Frontal cortex (tissue), 4 donors: Measurements from ENCODE around the gene TMEM117. TPM values are rescaled to one million over a fixed set of nuclear protein-coding genes. Genes with fewer than 3 reads are reported as not detected.
A peak's percentile ranks its signal among the peaks of the same experiment; 100 is the strongest.

ENCODE experiments used
- DNase-seq, 2 donors: peaks; one replicate each; pipeline ENCODE4 v3.0.0; 2012; ENCODE audit warnings: low spot score in 2 of 2
- FAIRE-seq: peaks from 2 replicates; lab custom pipeline; 2012; peaks lifted over from hg19 to GRCh38; lab: Jason Lieb, UNC
- total RNA-seq: library from RNA; depleted of rRNA; stranded (reverse); fragments of >200 nt; gene quantifications from one replicate; pipeline ENCODE4 v1.2.3, GENCODE V29; 2014
- donor health status: control.
- donor health status: control.
- donor health status: control.

Gene TMEM117
- total RNA-seq, 1 donor from 2014 or later: 9.8 TPM

DNA sequence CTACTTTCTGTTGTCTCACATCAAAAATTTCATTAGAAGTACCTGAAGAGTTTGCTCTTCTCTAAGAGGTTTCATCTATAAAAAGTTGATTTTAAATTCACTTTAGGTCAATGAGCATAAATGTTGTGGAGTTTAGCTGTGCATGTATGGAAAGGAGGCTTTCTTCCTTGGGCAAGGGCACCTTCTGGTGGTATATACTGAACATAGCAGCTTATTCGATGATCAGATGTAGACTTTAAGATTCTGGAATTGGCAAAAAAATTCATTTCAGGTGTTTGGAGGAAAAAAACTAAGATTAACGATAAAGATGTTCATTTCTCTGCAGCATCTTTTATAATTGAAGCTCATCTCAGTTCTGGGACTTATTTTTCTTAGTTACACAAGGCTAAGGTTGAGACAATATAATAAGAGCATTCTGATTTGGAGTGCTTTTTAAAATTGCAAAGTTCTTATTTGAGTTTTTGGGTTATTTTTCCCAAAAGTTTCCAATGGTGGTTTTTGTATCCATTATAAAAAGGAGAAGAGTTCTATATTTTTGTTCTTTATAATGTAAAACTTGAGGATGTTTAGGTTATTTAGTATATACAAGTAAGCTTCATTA is 46.8 kb downstream of the TMEM117 start:
- FAIRE-seq: peak; percentile 78
- DNase-seq: peak in 1 of 2 donors; percentile 38

DNA sequence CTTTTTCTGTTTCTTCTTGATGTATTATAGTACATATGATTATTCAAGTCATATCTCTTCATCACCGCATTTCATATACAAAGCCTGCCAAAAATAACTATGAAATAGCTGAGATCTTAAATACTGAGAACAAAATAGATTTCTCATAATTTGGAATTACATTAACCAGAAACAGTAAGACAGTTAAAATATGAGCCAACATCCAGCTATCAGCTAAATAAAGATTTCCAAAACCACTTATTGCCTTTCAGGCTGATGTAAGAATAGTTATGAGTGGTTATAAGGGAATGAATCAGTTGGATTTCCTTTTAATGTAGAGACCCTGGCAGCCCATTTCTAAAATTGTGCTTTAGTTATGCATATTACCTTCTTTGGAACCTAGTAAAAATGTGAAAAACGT is 47.4 kb downstream of the TMEM117 start:
- FAIRE-seq (no peak), DNase-seq (no peak)

DNA sequence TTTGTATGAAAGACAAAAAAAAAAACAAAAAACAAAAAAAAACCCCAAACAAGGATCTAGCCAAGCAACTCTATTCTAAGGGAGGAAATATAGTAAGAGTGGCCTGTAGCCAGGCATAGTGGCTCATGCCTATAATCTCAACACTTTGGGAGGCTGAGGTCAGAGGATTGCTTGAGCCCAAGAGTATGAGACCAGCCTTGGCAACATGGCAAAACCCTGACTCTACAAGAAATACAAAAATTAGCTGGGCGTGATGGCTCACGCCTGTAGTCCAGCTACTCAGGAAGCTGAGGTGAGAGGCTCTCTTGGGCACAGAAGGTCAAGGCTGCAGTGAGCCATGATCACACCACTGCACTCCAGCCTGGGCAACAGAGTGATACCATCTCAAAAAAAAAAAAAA is 47.9 kb downstream of the TMEM117 start:
- FAIRE-seq (no peak), DNase-seq (no peak)

DNA sequence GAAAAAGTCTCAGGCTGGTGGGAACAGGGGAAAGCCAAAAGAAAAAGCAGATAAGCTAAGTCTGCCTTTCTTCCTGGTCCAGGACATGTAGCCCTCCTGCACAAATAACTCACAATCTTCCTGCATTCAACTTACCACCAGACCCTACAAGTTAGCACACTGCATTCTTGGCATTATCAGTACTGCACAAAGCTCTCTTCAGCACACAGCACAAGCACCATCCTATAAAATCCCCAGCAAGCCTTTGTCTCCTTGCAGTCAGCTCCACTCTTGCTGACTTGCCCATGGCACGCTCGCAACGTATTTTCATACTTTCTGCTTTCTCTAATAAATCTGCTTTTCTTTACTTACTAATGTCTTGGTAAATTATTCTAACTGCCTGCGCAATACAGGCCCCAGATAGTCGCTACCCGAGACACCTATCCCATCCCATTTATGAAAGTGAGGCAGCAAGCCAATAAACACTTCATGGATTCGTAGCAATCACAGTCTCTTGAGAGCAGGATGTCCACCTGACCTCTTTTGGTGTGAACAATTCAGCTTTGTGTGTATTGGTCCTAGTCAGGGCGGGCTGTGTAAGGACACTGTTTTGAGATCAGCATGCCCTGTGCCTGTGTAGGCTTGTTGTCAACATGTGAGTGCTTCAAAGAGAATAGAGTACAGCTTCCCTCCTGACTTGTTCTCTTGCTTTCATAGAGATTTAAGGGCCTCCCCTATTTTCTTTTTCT is 49.0 kb downstream of the TMEM117 start:
- FAIRE-seq (no peak), DNase-seq (peak in 1 of 2 donors; percentile 19)

DNA sequence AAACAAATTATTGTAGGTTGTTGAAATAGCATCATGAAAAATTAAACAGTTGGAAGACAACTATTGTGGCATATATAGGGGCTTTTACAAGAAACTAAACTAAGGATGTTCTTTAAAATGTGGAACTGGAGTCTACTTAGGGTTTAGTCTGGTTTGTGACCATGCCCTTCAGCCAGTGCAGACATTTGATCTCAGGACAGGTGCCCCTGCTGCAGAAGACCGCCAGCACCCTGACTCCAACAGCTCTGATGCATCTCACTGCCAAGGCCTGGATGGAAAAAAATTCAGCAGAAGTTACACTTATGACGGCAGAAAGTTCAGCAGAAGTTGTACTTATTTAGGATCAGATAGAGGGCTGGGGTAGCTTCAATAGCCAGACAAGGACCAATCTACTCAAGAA is 51.5 kb downstream of the TMEM117 start:
- DNase-seq (no peak), FAIRE-seq (no peak)

DNA sequence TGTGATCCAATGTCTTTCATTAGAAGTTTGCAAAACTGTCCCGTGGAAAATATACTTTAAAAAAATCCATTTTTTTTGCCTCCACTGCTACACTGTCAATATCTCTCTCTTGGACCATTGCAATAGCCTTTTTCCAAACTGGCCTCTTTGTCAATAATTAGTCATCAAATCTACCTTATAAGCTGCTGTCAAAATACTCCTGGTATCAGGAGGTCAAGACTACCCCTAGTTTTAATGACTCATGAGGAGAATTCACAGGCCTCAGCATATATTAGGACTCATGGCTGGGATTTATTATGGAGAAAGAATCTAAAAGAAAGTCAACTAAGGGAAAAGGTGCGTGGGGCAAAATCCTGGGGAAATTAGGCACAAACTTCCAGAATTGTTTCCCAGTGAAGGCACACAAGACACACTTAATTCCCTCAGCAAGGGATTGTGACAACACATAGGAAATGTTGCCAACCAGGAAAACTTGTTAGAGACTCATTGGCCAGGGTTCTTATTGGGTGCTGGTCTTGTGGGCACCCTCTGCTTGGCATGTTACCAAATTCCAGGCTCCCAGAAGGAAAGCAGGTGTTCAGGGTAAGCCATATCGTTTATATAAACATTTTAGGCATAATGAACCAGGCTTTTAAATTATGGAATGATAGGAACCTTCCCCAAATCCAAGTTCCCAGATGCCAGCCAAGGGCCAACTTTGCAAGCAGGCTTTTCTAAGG is 56.1 kb downstream of the TMEM117 start:
- DNase-seq: no peak
- no peak for FAIRE-seq

DNA sequence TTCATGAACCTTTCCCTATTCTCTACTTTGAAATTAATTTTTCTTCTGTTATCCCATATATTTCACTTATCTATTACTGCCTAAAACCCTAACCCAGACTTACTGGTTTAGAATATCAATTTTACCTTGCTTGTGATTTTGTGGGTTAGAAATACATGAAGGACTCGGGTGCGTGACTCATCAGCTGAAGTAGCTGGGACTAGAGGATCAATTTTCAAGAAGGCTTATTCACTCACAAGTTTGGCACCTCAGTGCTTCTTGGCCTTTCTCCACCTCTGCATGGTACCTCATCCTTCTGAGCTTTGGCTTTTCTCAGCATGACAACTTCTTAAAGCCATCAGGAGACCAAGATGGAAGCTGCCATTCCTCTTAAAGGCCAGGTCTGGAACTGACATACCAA is 57.8 kb downstream of the TMEM117 start:
- FAIRE-seq (no peak), DNase-seq (no peak)

DNA sequence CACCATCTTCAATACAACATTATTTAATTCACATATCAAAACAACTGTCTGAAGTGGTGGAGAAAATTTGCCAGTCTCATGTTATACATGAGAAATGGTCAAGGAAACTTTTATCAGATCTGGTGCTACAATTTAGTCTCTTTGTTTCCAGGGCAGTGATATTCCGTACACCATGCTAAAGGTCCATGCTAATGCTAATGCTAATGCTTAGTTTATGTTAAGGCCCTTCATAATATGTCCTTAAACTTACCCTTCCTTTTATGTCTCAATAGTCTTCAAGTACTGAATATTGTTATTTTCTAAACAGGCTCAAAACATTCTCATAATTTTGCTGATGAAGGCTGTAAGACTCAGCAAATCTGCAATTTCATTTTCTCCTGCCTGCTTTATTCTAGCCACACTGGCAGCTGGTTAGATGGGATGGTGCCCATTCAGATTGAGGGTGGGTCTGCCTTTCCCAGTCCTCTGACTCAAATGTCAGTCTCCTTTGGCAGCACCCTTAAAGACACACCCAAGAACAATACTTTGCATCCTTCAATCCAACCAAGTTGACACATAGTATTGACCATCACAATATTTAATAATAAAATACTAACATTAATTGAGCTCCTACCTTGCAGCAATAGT is 59.8 kb downstream of the TMEM117 start:
- FAIRE-seq: no peak

DNA sequence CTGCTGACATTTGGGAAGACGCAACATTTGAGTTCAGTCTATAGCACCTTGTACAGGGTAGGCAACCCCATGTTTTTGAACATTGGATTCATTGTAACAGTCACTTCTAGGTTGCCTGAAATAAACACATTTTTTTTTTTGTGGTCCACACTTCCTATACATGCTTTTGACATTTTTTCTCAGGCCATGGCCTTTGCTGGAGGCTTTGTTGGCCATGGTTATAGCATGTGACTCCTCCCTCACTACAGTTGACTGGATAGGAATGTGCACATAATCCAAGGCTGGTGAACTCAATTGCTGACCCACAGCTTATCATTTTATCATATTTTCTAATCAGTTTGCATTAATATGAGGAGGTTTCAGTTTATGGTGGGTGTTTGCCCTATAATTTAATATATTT is 60.6 kb downstream of the TMEM117 start:
- FAIRE-seq (no peak), DNase-seq (no peak)

More for the DNA sequence above, 59.8 kb downstream of the TMEM117 start:
- no peak for DNase-seq

DNA sequence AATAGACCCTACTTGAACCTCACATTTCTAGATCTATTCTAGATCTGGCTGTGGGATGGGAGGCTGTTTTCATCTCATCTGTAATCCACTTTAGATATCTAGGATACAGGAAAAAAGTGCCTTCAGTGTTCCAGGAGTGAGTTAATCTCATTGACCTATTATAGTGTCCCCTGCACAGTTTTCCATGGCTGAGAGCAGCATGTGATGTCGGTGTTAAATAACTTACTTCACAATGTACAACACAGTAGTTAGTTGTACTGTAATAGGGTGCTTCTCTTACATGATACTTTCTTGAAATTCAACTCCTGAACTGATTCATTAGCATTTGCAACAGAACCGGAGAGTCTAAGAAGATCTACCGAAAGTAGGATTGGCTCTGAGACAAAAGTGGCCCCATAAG is 62.6 kb downstream of the TMEM117 start:
- DNase-seq (no peak), FAIRE-seq (no peak)

DNA sequence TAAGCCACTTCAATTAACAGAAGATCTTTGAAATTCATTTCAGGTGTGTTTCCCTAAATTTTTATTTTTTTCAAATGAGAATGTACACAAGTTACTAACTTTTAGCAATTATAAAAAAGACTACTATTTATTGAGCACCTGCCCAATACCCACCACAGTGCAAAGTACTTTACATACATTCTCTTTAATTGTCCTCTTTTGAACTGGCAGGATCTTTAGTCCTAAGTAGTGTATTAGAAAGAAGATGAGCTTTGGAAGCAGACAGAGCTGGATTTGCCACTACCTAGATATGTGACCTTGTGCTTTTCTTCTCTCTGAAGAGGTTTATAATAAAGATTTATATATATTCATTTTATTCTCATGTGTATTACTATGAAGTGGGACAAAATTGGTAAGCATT is 63.7 kb downstream of the TMEM117 start:
- DNase-seq (no peak), FAIRE-seq (no peak)

DNA sequence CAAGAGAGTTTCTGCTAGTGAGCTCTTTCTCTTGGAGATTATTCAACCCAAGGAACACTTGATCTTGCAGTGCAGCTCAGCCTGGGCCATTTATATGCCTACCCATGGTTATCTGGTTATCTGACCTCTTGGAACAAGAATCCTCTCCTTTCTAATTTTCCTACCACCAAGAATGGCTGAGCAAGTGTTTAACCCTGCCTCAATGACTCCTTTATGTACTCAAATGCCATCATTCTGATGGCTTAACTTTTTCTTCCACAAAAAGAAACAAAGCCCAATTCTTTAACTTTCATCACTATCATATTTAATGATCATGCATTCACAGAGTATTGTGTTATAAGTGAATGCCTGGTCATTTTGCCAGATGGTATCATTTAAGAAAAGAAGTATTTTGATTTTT is 67.8 kb downstream of the TMEM117 start:
- DNase-seq (no peak), FAIRE-seq (no peak)

DNA sequence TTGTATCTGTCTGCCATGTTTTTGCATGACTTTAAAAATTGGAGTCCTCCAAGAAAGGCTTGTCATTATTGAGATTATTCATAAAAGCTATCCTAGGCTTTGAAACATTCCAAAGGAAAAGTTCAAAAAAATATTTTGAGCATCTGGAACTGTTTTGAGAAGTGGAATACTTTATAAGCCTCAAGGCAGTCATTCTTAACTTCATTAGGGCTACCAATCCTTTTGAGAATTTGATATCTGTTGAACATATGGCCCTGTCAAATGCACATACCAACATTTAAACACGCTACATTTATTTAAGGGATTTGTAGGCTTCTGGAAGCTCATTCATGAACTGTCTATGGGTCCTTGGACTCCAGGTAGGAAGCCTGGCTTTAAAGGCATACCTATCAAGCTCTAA is 77.0 kb downstream of the TMEM117 start:
- no peak for DNase-seq
- FAIRE-seq: no peak

DNA sequence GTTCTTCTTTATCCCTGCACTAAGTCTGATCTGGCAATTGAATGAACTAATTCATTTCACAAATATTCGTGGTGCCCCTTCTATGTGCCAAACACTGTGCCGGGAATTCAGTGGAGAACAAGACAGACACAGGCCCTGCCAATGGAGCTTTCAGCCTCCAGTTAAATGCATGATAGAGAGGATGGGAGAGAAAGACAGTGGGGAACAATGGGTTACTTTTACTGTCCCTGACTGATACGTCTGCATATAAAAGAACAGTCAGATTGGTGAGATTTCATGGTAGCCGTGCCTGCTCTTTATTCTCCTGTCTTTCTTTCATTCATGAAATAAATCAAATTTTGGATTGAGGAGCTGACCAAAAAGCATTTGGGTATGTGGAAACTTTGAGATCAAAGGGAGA is 78.5 kb downstream of the TMEM117 start:
- FAIRE-seq: no peak
- DNase-seq: no peak

DNA sequence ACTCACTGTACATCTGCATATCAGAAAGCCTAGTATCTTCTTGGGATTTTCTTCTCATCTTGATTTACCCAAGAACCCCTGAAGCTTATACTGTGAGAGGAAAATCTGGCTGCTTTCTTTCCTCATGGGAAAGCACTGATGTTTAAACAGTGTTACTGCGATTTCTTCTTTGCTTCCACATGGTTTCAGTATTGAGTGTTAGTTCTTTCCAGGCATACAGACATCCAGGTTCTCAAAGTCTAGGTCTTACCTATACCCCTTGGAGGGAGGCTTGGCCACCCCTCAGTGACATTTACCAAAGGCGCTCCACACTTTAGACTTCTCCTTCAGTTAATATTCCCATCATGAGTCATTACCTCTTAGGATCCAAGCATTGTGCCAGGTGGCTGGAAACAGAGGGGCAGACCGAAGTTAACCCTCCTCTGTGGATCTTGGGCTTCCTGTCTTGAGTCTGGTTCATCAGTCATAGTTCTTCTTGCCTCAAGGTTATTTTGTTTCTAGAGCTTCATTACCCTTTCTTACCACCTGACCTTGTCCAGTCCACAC is 79.1 kb downstream of the TMEM117 start:
- no peak for DNase-seq
- FAIRE-seq: no peak

DNA sequence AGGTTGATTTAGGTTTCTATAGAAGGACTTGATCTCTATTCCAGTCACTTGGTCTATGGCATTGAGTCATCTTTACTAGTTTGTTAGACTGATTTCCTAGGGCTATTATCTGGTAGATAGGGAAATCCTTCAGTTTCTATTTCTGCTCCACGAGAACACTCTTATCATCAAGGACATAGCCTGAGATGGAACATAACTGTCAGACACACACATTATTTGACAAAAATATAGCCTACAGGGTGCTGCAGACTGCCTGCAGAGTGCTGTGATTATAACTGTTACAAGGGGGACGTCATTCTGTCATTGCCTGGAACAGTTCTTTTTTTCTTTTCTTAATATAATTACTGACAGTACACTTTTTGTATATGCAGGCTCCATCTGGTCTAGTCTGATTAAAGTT is 82.0 kb downstream of the TMEM117 start:
- FAIRE-seq (no peak), DNase-seq (no peak)

DNA sequence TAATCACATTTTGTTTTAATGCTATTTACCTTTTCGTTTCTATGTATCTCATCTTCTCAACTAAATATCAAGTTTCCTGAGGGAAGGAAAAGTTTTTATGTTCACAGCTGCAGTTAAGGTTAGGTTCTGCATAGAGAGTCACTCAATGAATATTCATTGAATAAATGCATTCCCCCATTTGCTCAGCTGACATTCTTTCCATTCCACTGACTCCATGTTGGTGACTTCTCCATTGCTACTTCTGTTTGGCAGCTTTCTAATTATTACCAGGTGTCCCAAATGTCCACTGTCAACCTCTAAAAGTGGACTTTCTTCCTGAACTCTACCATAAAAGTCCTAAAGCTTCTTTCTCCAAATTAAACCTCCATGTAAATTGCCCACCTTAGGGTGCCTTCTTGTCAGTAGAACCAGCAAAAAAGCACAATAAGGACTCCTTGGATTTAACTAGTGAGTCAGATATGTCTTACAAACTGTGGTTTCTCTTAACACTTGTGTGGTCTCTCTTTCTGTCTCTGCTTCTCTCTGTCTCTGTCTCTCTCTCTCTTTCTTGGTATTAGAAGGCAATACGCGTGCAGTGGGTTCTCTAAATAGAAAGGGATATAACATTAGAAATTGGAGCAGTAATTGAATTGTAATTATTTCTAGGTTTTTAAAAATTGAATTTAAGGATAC is 85.9 kb downstream of the TMEM117 start:
- DNase-seq (no peak), FAIRE-seq (no peak)

DNA sequence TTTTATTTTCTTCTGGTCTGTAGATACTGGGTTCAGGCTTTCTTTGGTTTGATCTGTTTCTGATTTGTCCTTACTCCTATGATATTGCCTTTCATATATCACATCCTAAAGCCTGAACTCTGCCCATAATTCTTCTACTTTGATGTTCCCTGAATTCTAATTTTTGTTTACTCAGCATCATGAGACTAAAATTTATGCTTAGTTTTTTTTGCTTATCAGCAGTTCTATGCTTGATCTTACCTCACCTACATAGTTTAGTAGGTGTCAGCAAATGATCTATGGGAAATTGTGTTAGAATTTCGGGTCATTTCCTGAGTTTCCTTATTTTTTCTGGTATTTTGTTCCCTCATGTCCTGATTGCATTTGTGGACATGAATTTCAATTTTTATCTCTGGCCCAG is 94.2 kb downstream of the TMEM117 start:
- DNase-seq: no peak
- FAIRE-seq: no peak

DNA sequence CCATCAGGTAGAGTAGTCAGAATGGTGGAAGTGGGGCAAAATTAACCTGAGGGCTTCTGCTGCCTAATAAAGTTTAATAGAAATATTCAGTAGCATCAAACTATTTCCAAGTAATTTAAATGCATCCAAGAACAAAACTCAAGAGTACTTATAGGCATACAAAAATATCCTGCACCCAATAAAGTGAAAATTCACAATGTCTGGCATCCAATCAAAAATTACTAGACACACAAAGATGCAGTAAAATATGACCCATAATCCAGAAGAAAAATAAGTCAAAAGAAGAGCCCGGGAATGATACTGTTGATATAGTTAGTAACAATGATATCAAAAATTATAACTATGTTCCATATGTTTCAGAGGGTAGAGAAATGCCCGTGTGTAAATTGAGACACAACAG is 95.3 kb downstream of the TMEM117 start:
- no peak for FAIRE-seq
- DNase-seq: no peak

DNA sequence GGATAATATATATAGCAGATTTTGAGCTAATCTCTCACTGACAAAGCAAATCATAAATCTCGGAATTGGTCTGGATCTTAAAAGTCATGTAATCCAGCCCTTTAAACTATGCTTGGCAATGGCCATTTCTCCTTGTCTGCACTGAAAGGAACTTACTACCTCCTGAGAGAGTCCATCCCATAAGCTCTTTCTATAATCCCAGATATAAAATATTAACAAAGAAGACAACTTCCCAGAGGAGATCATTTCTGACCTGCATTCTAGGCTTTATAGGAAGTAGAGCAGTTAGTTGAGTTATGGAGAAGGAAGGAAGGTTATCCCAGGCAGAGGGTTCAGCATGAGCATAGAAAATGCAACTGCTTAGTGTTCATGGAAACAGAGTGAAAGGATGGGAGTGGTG is 99.7 kb downstream of the TMEM117 start:
- no peak for DNase-seq
- FAIRE-seq: no peak
